ENCODE data around the gene SMARCD3.

Gene SMARCD3

GRCh38 chr7:151248346-151249033 lies at the start of gene SMARCD3:
Gene SMARCD3, minus strand, starts transcription at chr7:151248694. Its CDS starts 132 bp downstream, at chr7:151248562.
- no peak for DNase-seq (ENCODE audit: low read depth)
- TF ChIP-seq, protein P1, sequence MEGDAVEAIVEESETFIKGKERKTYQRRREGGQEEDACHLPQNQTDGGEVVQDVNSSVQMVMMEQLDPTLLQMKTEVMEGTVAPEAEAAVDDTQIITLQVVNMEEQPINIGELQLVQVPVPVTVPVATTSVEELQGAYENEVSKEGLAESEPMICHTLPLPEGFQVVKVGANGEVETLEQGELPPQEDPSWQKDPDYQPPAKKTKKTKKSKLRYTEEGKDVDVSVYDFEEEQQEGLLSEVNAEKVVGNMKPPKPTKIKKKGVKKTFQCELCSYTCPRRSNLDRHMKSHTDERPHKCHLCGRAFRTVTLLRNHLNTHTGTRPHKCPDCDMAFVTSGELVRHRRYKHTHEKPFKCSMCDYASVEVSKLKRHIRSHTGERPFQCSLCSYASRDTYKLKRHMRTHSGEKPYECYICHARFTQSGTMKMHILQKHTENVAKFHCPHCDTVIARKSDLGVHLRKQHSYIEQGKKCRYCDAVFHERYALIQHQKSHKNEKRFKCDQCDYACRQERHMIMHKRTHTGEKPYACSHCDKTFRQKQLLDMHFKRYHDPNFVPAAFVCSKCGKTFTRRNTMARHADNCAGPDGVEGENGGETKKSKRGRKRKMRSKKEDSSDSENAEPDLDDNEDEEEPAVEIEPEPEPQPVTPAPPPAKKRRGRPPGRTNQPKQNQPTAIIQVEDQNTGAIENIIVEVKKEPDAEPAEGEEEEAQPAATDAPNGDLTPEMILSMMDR (conservative IDR thresholded peaks at IDR 0.05; ENCODE audit: low read depth, low read length) = no peak
- H3K4me3 ChIP-seq (ENCODE audit: low read length) = peak within 1 kb of the TSS; percentile 69

GRCh38 chr7:151296202-151296992 lies 47.9 kb upstream of the SMARCD3 start:
- no peak for DNase-seq (ENCODE audit: low read depth)
- no peak overlapping the region for H3K4me3 ChIP-seq (ENCODE audit: low read length)
- TF ChIP-seq, protein P1 (conservative IDR thresholded peaks at IDR 0.05; ENCODE audit: low read depth, low read length) = no peak

GRCh38 chr7:151292850-151293249 lies 44.4 kb upstream of the SMARCD3 start:
- TF ChIP-seq, protein P1 (conservative IDR thresholded peaks at IDR 0.05; ENCODE audit: low read depth, low read length) = no peak
- H3K4me3 ChIP-seq (ENCODE audit: low read length) = no peak overlapping the region
- DNase-seq (ENCODE audit: low read depth) = no peak

GRCh38 chr7:151291206-151291605 lies 42.7 kb upstream of the SMARCD3 start:
- DNase-seq (ENCODE audit: low read depth) = no peak
- no peak overlapping the region for H3K4me3 ChIP-seq (ENCODE audit: low read length)
- TF ChIP-seq, protein P1 (conservative IDR thresholded peaks at IDR 0.05; ENCODE audit: low read depth, low read length) = no peak

DNA sequence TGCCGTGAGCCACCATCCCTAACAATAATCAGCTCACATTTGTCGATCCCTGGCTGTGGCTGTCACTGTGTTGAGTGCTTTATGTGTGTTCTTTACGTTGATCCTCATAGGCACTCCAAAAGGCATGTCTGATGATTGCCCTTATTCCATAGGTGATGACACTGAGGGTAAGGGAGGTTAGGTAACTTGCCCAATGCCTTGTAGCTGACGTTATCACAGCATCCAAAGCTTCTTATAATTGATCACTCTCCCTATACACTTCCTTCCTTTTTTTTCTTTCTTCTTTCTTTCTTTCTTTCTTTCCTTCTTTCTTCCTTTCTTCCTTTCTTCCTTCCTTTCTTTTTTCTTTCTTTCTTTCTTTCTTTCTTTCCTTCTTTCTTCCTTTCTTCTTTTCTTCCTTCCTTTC lies 41.9 kb upstream of the SMARCD3 start:
- no peak for DNase-seq (ENCODE audit: low read depth)
- H3K4me3 ChIP-seq (ENCODE audit: low read length) = no peak overlapping the region
- TF ChIP-seq, protein P1 (conservative IDR thresholded peaks at IDR 0.05; ENCODE audit: low read depth, low read length) = no peak

GRCh38 chr7:151289891-151290290 lies 41.4 kb upstream of the SMARCD3 start:
- DNase-seq (ENCODE audit: low read depth) = no peak
- H3K4me3 ChIP-seq (ENCODE audit: low read length) = no peak overlapping the region
- TF ChIP-seq, protein P1 (conservative IDR thresholded peaks at IDR 0.05; ENCODE audit: low read depth, low read length) = no peak
